GM10248 (cell line): ENCODE results near the gene FSIP2.

ENCODE experiments used
- CTCF ChIA-PET: fragments of 300-600 bp; sonication (Branson Sonifier 250); formaldehyde crosslinking; extraction: SDS; loops from one replicate; lab custom pipeline; 2021; ENCODE audit warnings: antibody characterized with exemption; lab: Yijun Ruan, JAX
- POLR2A ChIA-PET: fragments of 350-650 bp; sonication (Branson Sonifier 250); formaldehyde crosslinking; extraction: SDS; loops from one replicate; lab custom pipeline; 2020; ENCODE audit warnings: antibody characterized with exemption; lab: Yijun Ruan, JAX
- DNase-seq: peaks from one replicate; pipeline ENCODE4 v3.0.0; 2012; ENCODE audit errors: extremely low spot score
- CTCF ChIP-seq: IDR thresholded peaks from 2 replicates; pipeline ENCODE4 v1.5.1; 2012; ENCODE audit warnings: mild to moderate bottlenecking, low read depth; ENCODE audit errors: extremely low read depth, missing control alignments, control extremely low read depth

The FSIP2 gene

GRCh38 chr2:185738679-185739472 is at the start of gene FSIP2:
FSIP2 (plus strand) TSS chr2:185738804; CDS start chr2:185738895, 91 bp downstream.
- POLR2A ChIA-PET = no interaction called here
- peak; percentile 81 for DNase-seq
- peak; percentile 95 for TF ChIP-seq CTCF
- CTCF ChIA-PET = interaction anchor here (0.7 to 3.8 kb wide), 36 partner anchors 9 to 719 kb away, joined by 3 to 31 read pairs (median 4); no protein-coding TSS in a partner anchor

- no peak for TF ChIP-seq CTCF
- DNase-seq = no peak
- ChIA-PET CTCF (interaction anchor here (1.5 kb wide), 1 partner anchor 10 kb away, joined by 4 read pairs; no protein-coding TSS in a partner anchor), POLR2A (no interaction called here)
Observed at GRCh38 chr2:185689906-185690539, 48.6 kb upstream of the FSIP2 start.

- DNase-seq = no peak
- TF ChIP-seq CTCF = no peak
- CTCF ChIA-PET = interaction anchor here (1.3 to 1.4 kb wide), 2 partner anchors 18 to 19 kb away, joined by 3 read pairs; no protein-coding TSS in a partner anchor
- POLR2A ChIA-PET = no interaction called here
Observed at GRCh38 chr2:185695711-185696235, 42.8 kb upstream of the FSIP2 start.

GRCh38 chr2:185700883-185701282 is 37.7 kb upstream of the FSIP2 start:
- ChIA-PET CTCF (no interaction called here), POLR2A (no interaction called here)
- TF ChIP-seq CTCF = no peak
- DNase-seq = no peak

- CTCF ChIA-PET = interaction anchor here (1.2 to 2.5 kb wide), 2 partner anchors 106 to 443 kb away, joined by 4 to 10 read pairs; no protein-coding TSS in a partner anchor
- DNase-seq = no peak
- POLR2A ChIA-PET = no interaction called here
- TF ChIP-seq CTCF = no peak
Observed at GRCh38 chr2:185734658-185735057, 3.9 kb upstream of the FSIP2 start.

GRCh38 chr2:185736210-185736609 is 2.4 kb upstream of the FSIP2 start:
- no peak for TF ChIP-seq CTCF
- POLR2A ChIA-PET = no interaction called here
- no peak for DNase-seq
- CTCF ChIA-PET = interaction anchor here (0.9 to 2.5 kb wide), 2 partner anchors 11 to 445 kb away, joined by 3 to 10 read pairs; no protein-coding TSS in a partner anchor
